Activated CD8-positive, alpha-beta T cell treated with anti-CD3 and anti-CD28 coated beads, Interleukin-2, amount 10 ng/mL, durations not matched to agents 7 days and 5 days (primary cell): ENCODE results near the gene ZNF628. TPM values are rescaled to one million over a fixed set of nuclear protein-coding genes. Genes with fewer than 3 reads are reported as not detected.

Experiments
- ATAC-seq: fragments of 150-1000 bp; cut with Tn5 transposase; one replicate; pipeline ENCODE4 v1.10.0; 2021; ENCODE audit warnings: moderate library complexity
- CTCF ChIA-PET: fragments of 350-600 bp; sonication (Branson Sonifier 250); formaldehyde crosslinking; loops from one replicate; lab custom pipeline; 2021; ENCODE audit warnings: antibody characterized with exemption; lab: Charles Lee
- POLR2A ChIA-PET: fragments of 350-600 bp; sonication (Branson Sonifier 250); formaldehyde crosslinking; loops from one replicate; lab custom pipeline; 2021; ENCODE audit warnings: antibody characterized with exemption; lab: Charles Lee
- DNase-seq: peaks from one replicate; pipeline ENCODE4 v3.0.0-alpha.2; 2020
- H3K27ac Mint-ChIP-seq: one replicate; pipeline ENCODE4 v1.8.0; 2021; ENCODE audit warnings: mild to moderate bottlenecking, mixed read lengths
- H3K27me3 Mint-ChIP-seq: one replicate; pipeline ENCODE4 v1.8.0; 2021; ENCODE audit warnings: low read depth, mixed read lengths
- H3K36me3 Mint-ChIP-seq: one replicate; pipeline ENCODE4 v1.8.0; 2021; ENCODE audit warnings: low read depth, mixed read lengths
- H3K4me1 Mint-ChIP-seq: one replicate; pipeline ENCODE4 v1.8.0; 2021; ENCODE audit warnings: low read depth, mixed read lengths
- H3K4me3 Mint-ChIP-seq: one replicate; pipeline ENCODE4 v1.8.0; 2021; ENCODE audit warnings: mild to moderate bottlenecking, mixed read lengths
- H3K9me3 Mint-ChIP-seq: one replicate; pipeline ENCODE4 v1.8.0; 2022; ENCODE audit warnings: mixed read lengths; ENCODE audit not compliant: insufficient read depth
- total RNA-seq, 2 experiments: library from RNA; stranded (reverse); gene quantifications; one replicate each; pipeline ENCODE4 v1.2.3, GENCODE V29; 2021

Gene ZNF628
- total RNA-seq, 2 experiments from 2014 or later = 10.2 to 11.6 TPM

- no peak overlapping the region for H3K27ac Mint-ChIP-seq
- H3K9me3 Mint-ChIP-seq = no peaks in the 10 kb centered on the region
- no peak for DNase-seq
- H3K36me3 Mint-ChIP-seq = peaks cover 2% of the 10 kb centered on the region
- H3K4me1 Mint-ChIP-seq = peaks cover 35% of the 10 kb centered on the region
- no peak overlapping the region for H3K4me3 Mint-ChIP-seq
- ATAC-seq = no peak
- no peaks in the 10 kb centered on the region for H3K27me3 Mint-ChIP-seq
- CTCF ChIA-PET = no interaction called here
- POLR2A ChIA-PET = no interaction called here
Measured at GRCh38 chr19:55482156-55482961, 5.9 kb downstream of the ZNF628 start.

- DNase-seq (no peak), ATAC-seq (no peak)
- H3K9me3 Mint-ChIP-seq = no peaks in the 10 kb centered on the region
- H3K36me3 Mint-ChIP-seq = peaks cover 2% of the 10 kb centered on the region
- peaks cover 32% of the 10 kb centered on the region for H3K4me1 Mint-ChIP-seq
- ChIA-PET CTCF (interaction anchor here (1.4 kb wide), 1 partner anchor 12 kb away, joined by 3 read pairs; no protein-coding TSS in a partner anchor), POLR2A (no interaction called here)
- H3K27ac Mint-ChIP-seq = no peak overlapping the region
- H3K27me3 Mint-ChIP-seq = no peaks in the 10 kb centered on the region
- no peak overlapping the region for H3K4me3 Mint-ChIP-seq
Measured at GRCh38 chr19:55482967-55483705, 6.7 kb downstream of the ZNF628 start.

- Mint-ChIP-seq H3K27ac (no peak overlapping the region), H3K36me3 (no peaks in the 10 kb centered on the region), H3K4me1 (peaks cover 24% of the 10 kb centered on the region), H3K9me3 (no peaks in the 10 kb centered on the region), H3K27me3 (no peaks in the 10 kb centered on the region), H3K4me3 (peak overlapping the region; percentile 76)
- no peak for DNase-seq
- ChIA-PET POLR2A (interaction anchor here (2.3 kb wide), 1 partner anchor 77 kb away, joined by 5 read pairs; the partner anchor contains the start of gene UBE2S), CTCF (interaction anchor here (1.3 to 1.6 kb wide), 4 partner anchors 7 to 170 kb away, joined by 3 to 9 read pairs (median 4); partner anchors contain the start of gene ZNF628)
- ATAC-seq = no peak
Measured at GRCh38 chr19:55483706-55484592, 7.5 kb downstream of the ZNF628 start.

- DNase-seq = peak; percentile 71
- Mint-ChIP-seq H3K9me3 (no peaks in the 10 kb centered on the region), H3K4me3 (peak within 1 kb of the TSS; percentile 76), H3K4me1 (peaks cover 16% of the 10 kb centered on the region), H3K36me3 (no peaks in the 10 kb centered on the region), H3K27ac (peak within 1 kb of the TSS; percentile 88), H3K27me3 (no peaks in the 10 kb centered on the region)
- ChIA-PET POLR2A (interaction anchor here (0.6 to 2.3 kb wide), 4 partner anchors 9 to 140 kb away, joined by 3 to 12 read pairs (median 4); partner anchors contain the start of genes UBE2S, ZNF628 and ZNF784), CTCF (interaction anchor here (1.3 to 1.8 kb wide), 5 partner anchors 8 to 170 kb away, joined by 3 to 9 read pairs (median 5); partner anchors contain the start of gene ZNF628)
- peak; percentile 67 for ATAC-seq
Measured at GRCh38 chr19:55484593-55485438, 8.4 kb downstream of the ZNF628 start, which contains the start of gene NAT14. TSS of gene NAT14 (plus strand) at chr19:55485188. CDS start at chr19:55485709, 521 bp downstream.

- ChIA-PET CTCF (interaction anchor here (1.3 to 2.8 kb wide), 5 partner anchors 9 to 169 kb away, joined by 3 to 14 read pairs (median 9); partner anchors contain the start of gene ZNF628), POLR2A (interaction anchor here (0.8 to 2.3 kb wide), 3 partner anchors 9 to 139 kb away, joined by 3 to 12 read pairs (median 5); partner anchors contain the start of genes UBE2S, ZNF628 and ZNF784)
- peaks cover 13% of the 10 kb centered on the region for H3K4me1 Mint-ChIP-seq
- H3K9me3 Mint-ChIP-seq = no peaks in the 10 kb centered on the region
- H3K27ac Mint-ChIP-seq = peak overlapping the region; percentile 88
- peak; percentile 21 for ATAC-seq
- H3K36me3 Mint-ChIP-seq = no peaks in the 10 kb centered on the region
- H3K4me3 Mint-ChIP-seq = peak overlapping the region; percentile 76
- no peak for DNase-seq
- H3K27me3 Mint-ChIP-seq = no peaks in the 10 kb centered on the region
Measured at GRCh38 chr19:55485439-55486011, 9.1 kb downstream of the ZNF628 start.

- ChIA-PET CTCF (interaction anchor here (1.6 to 2.8 kb wide), 3 partner anchors 9 to 19 kb away, joined by 5 to 14 read pairs (median 9); partner anchors contain the start of gene ZNF628), POLR2A (interaction anchor here (1.9 to 2.3 kb wide), 2 partner anchors 10 to 79 kb away, joined by 5 to 12 read pairs; partner anchors contain the start of genes UBE2S and ZNF628)
- DNase-seq (no peak), ATAC-seq (no peak)
- Mint-ChIP-seq H3K9me3 (no peaks in the 10 kb centered on the region), H3K36me3 (no peaks in the 10 kb centered on the region), H3K27ac (peak overlapping the region; percentile 88), H3K27me3 (no peaks in the 10 kb centered on the region), H3K4me1 (peaks cover 13% of the 10 kb centered on the region), H3K4me3 (peak overlapping the region; percentile 76)
Measured at GRCh38 chr19:55486043-55486970, 9.9 kb downstream of the ZNF628 start.

- Mint-ChIP-seq H3K9me3 (no peaks in the 10 kb centered on the region), H3K4me1 (peaks cover 13% of the 10 kb centered on the region), H3K4me3 (peak overlapping the region; percentile 8), H3K36me3 (no peaks in the 10 kb centered on the region), H3K27me3 (no peaks in the 10 kb centered on the region), H3K27ac (peak overlapping the region; percentile 46)
- CTCF ChIA-PET = interaction anchor here (2.8 kb wide), 1 partner anchor 17 kb away, joined by 14 read pairs; no protein-coding TSS in a partner anchor
- ATAC-seq (no peak), DNase-seq (peak; percentile 33)
- POLR2A ChIA-PET = interaction anchor here (0.9 kb wide), 1 partner anchor 16 kb away, joined by 4 read pairs; no protein-coding TSS in a partner anchor
Measured at GRCh38 chr19:55486971-55487923, 10.8 kb downstream of the ZNF628 start.

- peak within 1 kb of the TSS; percentile 8 for H3K4me3 Mint-ChIP-seq
- no peaks in the 10 kb centered on the region for H3K27me3 Mint-ChIP-seq
- peaks cover 13% of the 10 kb centered on the region for H3K4me1 Mint-ChIP-seq
- ATAC-seq (no peak), DNase-seq (no peak)
- H3K9me3 Mint-ChIP-seq = no peaks in the 10 kb centered on the region
- no peaks in the 10 kb centered on the region for H3K36me3 Mint-ChIP-seq
- POLR2A ChIA-PET = interaction anchor here (0.9 kb wide), 1 partner anchor 17 kb away, joined by 4 read pairs; no protein-coding TSS in a partner anchor
- H3K27ac Mint-ChIP-seq = peak within 1 kb of the TSS; percentile 46
- CTCF ChIA-PET = interaction anchor here (2.8 kb wide), 1 partner anchor 16 kb away, joined by 14 read pairs; no protein-coding TSS in a partner anchor
Measured at GRCh38 chr19:55487924-55488687, 11.7 kb downstream of the ZNF628 start, which contains the start of gene SSC5D. TSS of gene SSC5D (plus strand) at chr19:55488436. CDS start at chr19:55488590, 154 bp downstream.
